CD4-positive, alpha-beta T cell treated with Interleukin-4 for 4 hours (primary cell): Measurements from ENCODE around the gene DNHD1.

Experiments used
- DNase-seq: peaks from one replicate; pipeline ENCODE4 v3.0.0-alpha.2; 2020

The DNHD1 gene

DNA sequence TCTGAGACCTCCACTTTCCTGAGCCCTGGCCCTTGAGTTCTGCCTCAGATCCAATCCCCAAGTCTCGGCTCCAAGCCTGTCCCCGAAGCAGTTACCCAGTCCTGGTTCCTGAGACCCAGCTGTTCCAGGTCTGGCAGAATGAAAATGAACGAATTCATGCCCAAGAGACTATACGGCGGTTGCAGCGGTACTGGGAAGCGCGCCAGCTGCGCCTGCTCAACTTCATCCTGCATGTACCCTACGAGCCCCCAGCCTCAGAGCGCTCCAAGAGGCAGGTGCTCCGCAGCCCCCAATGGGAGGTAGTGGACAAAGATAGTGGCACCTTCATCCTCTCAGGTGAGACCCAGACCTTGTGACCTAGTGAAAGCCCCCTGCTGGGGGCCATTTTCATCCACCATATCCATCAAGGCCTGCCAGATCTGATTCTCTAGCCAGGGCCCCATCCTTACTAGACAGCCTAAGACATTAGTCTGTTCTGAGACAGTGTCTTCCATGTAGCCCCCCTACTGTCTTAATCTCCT, 42.7 kb downstream of the DNHD1 start:
- DNase-seq, result no peak

DNA sequence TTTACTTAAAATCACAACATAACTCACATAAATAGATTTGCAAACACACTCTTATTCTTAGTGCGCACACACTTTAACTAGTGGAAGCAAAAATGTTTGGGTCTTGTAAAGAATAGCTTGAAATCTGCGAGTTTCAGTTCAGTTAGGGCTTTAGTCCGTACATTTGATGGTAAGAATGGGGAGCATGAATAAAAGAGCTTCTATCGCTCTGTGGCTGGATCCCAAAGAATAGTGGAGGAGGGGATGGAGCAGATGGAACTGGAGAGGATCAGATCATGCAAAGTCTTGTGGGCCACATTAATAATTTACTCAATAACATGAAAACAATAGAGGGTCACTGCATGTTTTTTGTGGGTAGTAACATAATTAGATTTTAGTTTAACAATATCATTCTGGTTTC, 44.3 kb downstream of the DNHD1 start:
- DNase-seq, result no peak

DNA sequence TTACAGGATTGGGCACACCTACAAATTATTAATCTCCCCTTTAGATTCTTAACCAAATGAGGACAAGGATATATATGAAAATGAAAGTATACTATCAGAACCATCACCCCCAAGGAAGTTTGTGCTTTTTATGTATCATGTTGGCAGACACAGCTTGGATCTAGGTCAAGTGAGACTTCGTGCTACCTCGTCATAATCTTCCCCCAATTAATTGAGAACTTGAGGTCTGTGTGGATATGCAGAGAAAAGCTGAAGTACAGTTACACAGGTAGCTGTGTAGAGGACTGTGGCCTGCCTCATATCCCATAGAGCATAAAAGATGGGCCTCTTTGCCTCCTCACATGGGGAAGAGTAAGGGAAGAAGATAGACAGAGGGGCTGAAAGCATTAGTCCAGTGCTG, 45.6 kb downstream of the DNHD1 start:
- no peak for DNase-seq

DNA sequence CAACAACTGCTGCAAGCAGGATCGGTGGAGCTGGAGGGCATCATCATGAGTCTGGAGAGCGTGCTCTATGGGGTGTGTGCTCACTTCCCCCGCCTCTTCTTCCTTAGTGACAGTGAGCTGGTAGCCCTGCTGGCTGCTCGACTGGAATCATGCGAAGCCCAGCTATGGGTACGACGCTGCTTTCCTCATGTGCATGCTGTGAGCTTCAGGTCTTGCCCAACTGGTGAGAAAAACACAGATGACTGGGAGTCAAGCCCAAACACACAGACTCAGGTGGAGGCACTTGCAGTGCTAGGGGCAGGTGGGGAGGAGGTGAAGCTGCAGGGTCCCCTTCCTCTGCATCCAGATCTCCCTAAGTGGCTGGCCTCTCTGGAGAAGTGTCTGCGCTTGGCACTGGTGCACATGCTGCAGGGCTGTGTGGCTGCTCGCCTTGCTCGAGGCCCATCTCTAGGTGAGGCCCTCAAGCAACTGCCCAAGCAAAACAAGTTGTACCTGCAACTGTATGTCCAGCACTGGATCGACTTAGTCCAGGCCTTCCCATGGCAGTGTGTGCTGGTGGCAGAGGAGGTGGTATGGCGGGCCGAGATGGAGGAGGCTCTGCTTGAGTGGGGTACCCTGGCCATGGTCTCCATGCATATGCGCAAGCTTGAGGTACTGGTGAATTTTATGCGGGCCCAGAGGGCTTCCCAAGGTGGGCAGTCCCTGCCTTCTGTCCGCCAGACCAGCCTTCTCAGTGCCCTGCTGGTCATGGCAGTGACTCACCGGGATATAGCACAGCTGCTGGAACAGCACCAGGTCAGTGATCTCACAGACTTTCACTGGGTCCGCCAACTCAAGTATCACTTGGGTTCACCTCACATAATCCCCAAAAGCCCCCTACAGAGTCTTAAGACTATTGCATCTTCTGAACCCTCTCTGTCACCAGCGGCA, 48.1 kb downstream of the DNHD1 start:
- no peak for DNase-seq

DNA sequence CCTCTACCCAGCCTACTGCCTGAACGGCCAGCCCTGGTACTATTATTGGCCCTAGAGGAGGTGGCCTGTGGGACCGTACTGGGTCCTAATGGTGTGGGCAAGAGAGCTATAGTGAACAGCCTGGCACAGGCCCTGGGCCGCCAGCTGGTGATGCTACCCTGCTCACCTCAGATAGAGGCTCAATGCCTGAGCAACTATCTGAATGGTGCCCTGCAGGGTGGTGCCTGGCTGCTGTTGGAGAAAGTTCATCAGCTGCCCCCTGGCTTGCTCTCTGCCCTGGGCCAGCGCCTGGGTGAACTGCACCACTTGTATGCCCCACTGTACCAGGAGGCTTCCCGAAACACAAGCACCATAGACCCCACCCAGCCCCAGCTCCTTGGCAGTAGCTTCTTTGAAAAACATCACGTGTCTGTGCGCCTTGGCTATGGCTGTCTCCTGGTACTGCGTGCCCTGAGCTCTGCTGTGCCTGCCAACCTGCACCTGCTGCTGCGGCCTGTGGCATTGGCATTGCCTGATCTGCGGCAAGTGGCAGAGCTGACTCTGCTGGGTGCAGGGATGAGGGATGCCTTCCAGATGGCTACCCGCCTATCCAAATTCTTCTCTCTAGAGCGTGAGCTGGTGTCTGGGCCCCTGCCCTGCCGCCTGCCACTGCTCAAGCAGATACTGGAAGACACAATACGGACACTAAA, 49.0 kb downstream of the DNHD1 start:
- no peak for DNase-seq

DNA sequence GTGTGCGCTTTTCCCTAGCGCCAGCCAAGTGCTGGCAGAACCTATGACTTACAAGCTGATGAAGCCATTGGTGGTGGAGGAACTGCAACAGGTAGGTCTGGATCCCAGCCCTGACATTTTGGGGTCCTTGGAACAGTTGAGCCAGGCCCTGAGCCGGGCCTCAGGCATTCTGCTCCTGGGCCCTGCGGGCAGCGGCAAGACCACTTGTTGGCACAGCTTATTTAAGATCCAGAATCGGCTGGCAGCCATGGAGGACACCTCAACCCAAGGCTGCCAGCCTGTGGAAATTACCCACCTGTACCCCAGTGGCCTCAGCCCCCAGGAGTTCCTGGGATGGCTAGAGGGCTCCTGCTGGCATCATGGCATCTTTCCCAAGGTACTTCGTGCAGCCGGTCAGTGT, 49.7 kb downstream of the DNHD1 start:
- DNase-seq, result no peak

DNA sequence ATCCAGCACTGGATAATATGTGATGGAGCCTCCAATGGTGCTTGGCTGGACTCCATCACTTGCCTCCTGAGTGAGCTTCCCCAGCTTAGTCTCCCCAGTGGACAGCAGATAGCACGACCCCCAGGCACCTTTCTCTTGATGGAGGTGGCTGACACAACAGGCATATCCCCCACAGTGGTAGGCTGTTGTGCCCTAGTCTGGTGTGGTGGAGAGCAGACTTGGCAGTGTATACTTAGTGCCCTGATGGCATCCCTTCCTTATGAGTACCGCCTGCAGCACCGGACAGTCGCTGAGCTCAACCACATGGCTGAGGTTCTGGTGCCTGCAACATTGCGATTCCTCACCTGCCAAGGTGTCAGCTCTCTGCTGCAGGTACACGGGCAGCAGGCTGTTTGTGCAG, 50.1 kb downstream of the DNHD1 start:
- DNase-seq, result no peak

DNA sequence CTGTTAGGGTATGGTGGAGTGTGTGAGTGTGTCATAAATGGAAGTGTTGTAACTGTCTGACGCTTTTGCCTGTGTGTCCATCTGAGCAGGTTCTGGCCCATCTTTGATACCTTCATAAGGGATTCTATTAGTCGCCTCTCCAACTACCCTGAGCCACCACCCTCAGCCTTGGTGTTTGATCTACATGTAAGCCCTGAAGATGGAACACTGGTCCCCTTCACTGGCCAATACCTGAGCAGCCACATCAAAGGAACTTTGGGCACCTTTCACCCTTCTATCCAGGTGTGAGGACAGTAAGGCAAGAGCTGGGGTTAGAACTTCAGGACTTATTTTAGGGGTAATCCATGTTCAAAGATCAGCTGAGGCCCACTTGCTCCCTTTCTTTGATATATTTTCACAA, 51.0 kb downstream of the DNHD1 start:
- no peak for DNase-seq

DNA sequence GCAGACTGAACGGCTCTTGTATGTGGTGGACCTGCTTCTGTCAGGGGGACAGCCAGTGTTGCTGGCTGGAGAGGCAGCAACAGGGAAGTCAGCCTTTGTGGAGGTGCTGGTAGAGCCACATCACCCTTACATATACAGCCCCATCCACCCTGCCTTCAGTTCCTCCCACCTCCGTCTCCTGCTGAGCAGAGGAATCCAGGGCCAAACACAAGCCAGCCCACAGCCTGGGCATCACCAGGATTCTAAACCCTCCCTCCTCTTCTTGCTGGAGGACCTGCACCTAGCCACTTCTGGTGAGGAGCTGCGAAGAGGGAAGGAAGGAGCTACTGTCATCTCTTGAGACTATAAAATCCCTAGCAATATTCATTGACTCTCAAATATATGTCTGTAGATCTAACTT, 51.6 kb downstream of the DNHD1 start:
- DNase-seq, result no peak

DNA sequence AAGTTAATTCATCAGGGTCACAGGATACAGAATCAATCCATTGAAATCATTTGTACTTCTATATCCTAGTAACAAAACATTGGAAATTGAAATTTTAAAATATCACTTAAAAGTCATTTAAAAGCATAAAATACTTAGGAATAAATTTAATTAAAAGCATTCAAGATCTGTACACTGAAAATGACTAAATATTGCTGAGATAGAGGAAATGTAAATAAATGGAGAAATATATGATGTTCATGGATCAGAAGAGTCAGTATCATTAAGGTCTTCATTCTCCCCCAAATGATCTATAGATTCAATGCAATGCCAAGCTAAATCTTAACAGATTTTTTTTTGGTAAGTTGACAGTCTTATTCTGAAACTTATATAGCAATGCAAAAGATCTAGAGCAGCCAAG, 56.6 kb downstream of the DNHD1 start:
- no peak for DNase-seq

DNA sequence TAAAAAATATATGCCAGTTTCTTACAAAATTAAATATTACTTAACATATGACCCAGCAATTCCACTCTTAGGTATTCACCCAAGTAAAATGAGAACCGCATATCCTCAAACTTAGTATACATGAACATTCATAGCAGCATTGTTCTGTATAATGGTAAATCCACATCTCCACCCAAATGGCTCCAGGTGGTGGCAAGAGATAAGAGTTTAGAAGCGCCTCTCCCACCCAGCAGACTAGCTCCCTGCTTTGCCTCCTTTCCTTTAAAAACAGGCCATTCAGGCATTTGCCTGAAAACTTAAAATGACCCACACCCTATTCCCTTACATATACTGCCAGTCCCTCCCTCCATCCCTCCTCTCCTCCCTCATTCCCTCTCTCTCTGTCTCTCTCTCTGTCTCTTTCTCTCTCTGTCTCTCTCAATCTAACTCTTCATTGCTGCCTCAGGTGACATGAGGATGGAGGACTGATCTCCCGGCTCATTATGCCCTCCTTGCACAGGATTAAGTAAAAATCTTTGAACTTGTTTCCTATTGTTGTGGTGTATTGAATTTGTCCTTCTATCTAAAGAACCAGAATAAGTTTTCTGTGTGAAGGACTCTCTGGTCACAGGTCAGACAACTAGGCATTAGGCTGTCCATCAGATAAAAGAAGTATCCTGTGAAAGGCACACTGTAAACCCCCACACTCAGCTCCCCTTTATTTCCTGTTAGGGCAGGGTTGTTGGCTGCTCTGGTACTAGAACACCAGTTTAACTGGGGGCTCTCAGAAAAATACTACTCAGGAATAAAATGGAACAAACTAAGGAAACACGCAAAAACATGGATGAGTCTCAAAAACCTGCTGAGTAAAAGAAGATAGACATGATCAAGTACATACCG, 58.0 kb downstream of the DNHD1 start:
- no peak for DNase-seq

DNA sequence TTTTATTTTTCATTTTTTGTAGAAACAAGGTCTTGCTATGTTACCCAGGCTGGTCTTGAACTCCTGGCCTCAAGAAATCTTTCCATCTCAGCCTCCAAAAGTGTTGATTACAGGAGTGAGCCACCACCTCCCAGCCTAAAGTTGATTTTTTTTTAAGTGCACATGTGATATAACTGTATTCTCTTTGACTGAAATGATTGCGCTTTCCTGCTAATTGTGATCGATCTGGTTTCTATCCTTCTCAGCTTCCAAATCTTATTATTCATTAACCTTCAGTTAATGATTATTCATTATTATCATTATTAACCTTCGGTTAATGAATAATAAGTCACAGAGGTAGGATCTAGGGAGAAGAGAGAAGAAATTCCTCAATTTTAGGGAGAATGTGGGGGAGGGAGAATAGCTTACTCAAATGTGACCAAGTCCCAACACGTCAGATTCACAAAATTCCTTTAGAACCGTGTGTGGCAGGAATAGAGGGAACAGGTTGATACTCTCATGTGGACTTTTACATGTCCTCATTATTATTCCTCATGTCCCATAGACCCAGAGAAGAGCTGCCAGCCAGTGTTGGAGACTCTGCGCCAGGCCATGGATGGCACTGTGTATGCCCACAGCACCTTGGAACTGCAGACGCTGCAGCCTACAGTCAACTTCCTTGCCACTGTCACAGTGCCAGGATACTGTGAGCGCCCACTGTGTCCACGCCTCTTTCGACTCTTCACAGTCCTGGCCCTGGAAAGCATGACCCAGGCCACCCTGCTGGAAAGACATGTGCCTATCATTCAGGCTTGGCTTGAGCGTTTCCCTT, 59.3 kb downstream of the DNHD1 start:
- DNase-seq, result no peak

DNA sequence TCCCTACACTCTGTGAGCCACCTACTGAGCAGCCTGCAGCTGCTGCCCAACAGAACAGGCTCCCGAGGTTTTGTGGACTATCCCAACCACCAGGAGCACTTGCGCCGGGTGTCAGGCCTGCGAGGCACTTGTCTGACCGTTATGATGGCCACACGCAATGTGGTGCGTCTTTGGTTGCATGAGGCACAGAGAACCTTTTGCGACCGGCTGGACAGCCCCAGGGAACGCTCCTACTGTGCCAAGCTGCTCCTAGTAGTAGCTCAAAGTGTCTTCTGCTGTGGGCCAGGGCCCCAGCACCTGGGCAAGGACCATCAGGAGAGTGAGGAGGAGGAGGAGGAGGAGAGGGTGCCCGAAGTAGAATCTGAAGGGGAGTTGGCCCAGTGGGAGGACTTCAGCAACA, 60.0 kb downstream of the DNHD1 start:
- no peak for DNase-seq

DNA sequence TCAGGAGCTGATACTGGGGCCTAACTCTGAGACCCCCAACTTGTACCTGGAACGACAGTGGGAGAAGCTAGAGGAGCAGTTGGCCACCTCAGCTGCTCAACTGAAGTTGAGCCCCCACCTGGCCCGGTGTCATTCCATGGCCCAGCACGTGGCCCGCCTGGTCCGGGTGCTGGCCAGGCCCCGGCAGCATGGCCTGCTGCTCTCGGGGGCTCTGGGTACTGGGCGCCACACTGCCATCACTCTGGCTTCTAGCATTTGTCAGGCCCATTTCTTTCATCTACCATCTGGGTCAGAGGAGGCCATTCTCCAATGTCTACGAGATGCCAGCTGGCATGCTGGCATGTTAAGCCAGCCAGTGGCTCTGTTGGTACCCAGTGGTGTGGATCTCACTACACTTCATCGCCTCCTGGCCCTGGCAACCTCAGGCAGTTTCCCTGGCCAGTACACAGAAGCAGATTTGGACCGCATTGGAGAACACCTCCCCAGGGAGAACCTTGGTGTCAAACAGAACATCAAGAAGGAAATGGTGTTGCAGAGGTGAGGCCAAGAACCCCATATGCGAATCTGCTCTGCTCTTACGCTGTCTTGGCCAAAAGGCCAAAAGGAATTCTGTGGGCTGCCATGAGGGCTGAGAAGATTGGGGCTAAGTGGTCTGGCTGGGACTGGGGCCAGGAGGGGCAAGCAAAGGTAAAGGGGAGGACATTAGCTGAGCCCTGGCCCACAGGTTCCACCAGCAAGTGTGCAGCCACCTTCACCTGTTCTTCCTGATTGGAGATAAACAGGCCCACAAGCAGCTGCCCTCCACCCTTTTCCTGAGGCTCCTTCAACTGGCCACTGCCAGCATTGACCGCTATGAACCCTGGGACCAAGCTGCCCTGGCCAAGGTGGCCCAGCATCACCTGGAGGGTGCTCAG, 60.9 kb downstream of the DNHD1 start:
- no peak for DNase-seq

DNA sequence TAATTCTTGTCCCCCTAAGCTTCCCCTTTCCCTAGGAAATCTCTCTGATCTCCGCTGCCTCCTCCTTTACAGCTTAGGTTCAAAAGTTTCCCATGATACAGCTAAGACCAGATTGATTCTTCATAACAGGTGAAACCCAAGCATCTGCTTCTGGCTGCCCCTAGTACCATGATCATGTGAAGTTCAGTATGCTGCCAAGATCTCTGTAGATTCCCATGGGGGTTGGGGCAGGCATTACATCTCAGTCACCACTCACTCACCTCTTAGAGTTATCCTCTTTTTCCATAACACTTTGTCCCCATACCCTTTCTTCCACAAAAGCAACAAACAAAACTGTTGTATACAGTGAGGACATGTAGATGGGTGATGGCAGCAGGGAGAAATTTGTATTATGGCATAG, 62.3 kb downstream of the DNHD1 start:
- no peak for DNase-seq

DNA sequence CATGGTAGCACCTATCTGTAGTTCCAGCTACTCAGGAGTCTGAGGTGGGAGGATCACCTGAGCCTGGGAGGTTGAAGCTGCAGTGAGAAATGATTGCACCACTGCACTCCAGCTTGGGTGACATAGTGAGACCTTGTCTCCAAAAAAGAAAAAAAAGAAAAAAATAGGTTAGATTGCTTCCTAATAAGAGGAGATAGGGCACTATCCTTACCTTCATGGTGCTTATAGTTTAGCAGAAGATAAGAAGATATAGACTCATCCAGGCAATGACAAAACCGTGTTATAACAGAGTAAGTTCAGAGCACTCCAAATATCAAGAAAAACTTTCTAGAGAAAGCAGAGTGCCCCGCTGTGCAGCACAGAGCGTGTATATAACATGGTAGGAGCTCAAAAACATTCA, 64.2 kb downstream of the DNHD1 start:
- no peak for DNase-seq

DNA sequence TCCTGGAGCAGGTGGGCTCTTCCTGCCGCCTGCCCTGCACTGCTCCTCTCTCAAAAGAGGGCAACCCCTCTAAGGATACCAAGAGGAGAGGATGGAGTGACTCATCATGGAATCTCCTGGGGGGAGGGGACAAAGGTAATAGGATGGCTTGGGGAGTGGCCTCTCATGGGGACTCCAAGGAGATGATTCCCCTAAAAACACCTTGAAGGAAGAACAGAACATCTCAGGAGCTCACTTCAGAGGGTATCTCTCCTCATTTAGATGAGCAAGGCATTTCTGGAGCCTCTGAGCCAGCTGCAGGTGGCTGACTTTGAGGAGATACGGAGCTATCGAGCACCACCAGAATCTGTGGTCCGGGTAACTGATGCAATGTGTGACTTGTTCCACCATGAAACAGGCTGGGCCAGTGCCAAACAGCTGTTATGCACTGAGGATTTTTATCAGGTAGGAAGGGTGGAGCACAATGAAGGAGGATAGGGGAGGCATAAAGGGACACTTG, 66.1 kb downstream of the DNHD1 start:
- DNase-seq, result no peak

DNA sequence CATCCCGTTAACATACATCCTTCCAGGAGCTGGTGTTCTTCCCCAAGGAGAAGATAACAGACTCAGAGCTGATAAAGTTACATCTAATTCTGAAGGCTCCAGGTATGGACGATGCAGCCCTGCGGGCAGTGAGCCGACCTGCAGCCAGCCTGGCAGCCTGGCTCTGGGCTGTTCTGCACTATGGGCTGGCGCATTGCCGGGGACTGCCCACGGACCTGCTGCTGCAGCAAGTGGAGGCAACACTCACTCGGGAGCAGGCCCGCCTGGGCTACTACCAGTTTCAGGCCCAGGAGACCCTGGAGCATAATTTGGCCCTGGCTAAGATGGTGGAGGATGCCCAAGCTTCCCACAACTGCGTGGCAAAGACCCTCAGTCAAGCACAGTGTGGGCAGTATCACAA, 66.6 kb downstream of the DNHD1 start:
- DNase-seq, result no peak

DNA sequence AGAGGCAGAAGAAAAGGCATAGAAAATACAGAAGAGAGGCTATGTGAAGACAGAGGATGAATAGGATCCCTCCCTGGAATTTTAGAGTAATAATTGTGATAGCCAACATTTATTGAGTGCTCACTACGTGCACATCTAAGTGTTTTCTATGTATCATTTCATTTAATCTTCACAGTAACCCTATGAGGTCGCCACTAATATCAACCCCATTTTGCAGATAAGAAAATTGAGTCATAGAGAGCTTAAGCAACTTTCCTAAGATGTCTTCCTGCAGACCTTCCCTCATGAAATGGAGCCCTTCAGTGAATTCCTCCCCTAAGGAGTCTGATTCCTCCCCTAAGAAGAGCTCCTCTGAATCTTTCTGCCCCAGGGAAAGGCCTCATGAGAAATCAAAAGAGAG, 68.2 kb downstream of the DNHD1 start:
- DNase-seq, result no peak

DNA sequence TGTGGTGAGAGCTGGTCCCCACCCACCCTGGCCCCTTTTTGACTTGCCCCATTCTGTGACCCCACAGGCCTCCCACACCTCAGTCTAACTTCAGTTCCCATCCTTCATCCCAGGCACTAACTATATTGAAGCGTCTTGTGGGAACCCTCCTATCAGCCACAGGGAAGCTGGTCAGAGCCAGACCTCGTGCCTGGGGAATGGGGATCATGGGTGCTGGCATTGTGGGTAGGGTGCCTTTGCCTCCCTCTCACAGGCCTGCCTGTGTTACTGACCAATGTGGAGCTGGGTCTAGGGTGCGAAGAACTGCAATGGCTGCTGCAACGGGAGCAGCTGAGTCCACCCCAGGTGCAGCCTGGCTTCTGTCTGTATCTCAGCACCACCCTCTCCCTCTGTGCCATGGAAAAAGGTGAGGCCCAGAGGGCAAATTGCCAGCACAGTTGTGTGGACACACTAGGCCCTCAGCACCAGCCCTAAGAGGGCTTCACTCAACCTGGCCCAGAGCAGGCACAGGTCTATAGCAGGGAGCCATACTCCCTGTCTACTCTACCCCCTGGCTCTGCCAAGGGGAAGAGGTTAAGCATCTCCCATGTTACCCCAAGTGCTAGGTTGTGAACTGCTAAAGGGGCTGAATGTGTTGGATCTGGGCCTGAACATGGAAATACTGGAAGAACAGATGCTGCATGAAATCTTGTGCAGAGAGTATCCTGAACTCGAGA, 69.1 kb downstream of the DNHD1 start:
- DNase-seq, result no peak
